NCI-H1930 (cell line): ENCODE data around the gene MYT1.
"Not testable (repeated sequence)": the region's sequence is repeated elsewhere in the genome, so short reads cannot be mapped to it uniquely, and the experiment has no call there.

ENCODE experiments used
- DNase-seq, 2 experiments: peaks; one replicate each; lab custom pipeline; 2025; lab: John Stamatoyannopoulos, UW

The MYT1 gene

DNA sequence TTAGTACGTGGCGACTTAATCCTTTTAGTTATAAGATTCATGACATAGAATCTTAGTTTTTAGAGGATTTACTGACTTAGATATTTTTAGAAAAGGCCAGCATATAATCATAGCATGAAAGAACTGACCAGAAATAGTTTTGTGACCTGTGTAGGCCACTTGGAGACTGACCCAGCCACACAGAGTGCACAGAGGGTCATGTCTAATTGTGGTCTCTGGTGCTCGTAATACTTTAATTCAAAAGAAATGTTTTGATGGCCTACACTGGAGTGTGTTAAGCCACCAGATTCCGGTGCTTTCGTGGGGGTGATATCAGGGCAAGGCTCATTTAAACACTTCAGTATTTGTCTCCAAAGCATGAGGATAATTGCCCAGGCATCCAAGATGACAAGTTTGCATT is 102.7 kb downstream of the MYT1 start:
- no peak for DNase-seq

DNA sequence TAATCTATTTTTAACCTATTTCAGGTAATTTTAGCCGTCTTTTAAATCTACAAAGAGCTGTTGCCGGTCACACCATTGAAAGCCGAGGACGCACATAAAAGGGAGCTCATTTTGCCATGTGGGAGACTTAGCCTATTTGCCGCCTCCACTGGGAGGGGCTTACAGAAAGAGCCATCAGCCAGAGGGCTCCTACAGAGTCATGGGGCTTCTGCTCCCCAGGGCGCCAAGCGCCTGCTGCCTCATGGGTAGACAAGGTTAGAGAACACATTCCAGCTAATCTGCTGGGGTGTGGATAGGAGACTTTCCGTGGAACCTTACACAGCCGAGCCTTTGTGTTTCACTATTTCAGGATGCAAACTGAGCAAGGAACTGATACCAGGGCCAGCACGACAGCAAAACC is 103.9 kb downstream of the MYT1 start:
- DNase-seq: no peak

DNA sequence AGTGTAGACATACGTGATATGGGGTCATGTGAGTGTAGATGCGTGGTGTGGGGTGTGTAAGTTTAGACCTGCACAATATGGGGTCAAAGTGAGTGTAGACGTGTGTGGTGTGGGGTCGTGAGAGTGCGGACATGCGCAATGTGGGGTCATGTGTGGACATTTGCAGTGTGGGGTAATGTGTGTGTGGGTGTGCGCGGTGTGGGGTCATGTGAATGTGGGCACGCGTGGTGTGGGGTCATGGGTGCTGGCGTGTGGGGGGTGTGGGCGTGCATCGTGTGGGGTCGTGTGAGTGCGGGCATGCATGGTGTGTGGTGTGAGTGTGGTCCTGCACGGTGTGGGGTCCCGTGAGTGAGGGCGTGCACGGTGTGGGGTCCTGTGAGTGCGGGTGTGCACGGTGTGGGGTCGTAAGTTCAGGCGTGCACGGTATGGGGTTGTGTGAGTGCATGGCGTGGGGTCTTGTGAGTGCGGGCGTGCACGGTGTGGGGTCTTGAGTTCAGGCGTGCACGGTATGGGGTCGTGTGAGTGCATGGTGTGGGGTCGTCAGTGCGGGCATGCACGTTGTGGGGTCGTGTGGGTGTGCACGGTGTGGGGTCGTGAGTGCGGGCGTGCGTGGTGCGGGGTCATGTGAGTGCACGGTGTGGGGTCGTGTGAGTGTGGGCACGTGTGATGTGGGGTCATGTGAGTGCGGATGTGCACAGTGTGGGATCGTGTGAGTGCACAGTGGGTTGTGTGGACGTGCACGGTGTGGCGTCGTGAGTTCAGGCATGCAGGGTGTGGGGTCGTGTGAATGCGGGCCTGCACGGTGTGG is 105.6 kb downstream of the MYT1 start:
- DNase-seq: no peak

DNA sequence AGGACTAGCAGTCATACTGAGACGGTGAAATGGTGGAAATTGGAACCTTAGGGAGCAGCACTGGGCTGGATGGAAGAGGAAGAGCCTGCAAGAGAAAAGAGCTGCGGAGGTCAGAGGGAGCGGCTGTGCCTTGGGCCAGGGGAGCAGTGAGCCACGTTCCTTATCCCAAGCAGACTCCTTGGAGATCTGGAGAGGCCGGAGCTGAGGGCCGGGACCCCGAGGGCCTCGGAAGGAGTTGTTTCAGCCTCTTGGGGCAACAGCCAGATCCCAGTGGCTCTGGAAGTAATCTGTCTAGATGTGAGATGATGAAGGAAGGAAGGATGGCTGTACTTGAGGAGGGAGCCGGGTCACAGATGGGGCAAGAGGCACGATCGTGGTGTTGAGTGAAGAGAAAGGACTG is 107.4 kb downstream of the MYT1 start:
- DNase-seq: no peak

DNA sequence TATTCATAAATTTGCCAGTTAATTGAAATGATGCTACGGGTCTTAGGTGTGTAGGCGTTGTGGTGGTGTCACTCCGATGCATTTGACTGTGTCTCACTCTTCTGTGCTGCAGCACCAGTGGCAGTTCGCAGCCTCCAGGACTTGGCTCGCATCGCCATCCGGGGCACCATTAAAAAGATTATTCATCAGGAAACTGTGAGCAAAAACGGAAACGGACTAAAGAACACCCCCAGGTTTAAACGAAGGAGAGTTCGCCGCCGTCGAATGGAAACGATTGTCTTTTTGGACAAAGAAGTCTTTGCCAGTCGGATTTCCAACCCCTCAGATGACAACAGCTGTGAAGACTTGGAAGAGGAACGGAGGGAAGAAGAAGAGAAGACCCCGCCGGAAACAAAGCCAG is 108.9 kb downstream of the MYT1 start:
- DNase-seq: no peak

DNA sequence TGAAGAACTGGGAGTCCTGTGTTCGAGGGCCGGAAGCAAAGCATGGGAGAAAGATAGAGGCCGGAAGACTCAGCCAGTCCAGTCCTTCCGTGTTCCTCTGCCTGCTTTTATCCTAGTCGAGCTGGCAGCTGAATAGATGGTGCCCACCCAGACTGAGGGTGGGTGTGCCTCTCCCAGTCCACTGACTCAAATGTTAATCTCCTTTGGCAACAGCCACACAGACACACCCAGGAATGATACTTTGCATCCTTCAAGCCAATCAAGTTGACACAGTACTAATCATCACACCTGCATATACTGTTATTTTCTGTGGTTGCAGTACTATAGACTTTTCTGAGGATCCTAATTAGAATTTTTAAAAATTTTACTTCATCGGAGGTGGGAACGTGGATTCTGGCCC is 112.6 kb downstream of the MYT1 start:
- DNase-seq: no peak

DNA sequence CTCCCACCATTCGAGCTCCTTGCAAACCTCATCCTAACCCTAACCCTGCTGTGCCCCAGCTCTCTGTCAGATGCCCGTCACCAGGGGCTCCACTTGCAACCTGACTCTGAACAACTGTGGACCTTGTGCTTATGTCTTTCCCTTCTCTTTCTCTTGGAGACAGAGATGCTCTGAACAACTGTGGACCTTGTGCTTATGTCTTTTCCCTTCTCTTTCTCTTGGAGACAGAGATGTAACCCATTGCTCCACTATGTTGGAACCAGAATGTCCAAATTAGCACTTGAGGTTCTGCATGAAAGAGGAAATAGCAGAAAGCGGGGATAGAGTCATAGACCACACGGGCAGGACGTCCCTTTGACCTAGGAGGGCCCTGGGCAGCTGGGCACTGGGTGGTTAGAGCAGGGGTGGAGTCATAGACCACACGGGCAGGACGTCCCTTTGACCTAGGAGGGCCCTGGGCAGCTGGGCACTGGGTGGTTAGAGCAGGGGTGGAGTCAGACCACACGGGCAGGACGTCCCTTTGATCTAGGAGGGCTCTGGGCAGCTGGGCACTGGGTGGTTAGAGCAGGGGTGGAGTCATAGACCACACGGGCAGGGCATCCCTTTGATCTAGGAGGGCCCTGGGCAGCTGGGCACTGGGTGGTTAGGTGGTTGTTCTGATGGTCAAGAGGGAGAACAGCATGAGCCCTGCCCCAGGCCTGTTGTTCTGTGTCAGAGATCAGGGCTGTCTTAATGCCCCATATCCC is 113.5 kb downstream of the MYT1 start:
- no peak for DNase-seq

DNA sequence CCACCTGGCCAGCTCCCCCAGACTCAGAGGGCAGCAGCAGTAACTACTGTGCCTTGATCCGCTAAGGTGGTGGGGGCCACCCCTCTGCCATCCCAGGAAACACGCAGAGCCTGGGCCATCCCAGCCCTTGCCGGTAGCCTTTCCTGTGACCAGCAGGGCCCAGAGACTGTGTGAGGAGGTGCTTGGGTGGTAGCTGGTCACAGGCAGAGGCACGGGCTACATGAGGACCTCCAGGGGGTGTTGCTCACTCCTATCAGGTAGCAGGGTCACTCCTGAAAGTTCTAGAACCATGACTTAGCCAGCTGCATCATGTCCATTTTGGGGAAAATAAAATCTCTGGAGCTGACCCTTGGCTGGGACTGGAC is 114.0 kb downstream of the MYT1 start:
- no peak for DNase-seq

DNA sequence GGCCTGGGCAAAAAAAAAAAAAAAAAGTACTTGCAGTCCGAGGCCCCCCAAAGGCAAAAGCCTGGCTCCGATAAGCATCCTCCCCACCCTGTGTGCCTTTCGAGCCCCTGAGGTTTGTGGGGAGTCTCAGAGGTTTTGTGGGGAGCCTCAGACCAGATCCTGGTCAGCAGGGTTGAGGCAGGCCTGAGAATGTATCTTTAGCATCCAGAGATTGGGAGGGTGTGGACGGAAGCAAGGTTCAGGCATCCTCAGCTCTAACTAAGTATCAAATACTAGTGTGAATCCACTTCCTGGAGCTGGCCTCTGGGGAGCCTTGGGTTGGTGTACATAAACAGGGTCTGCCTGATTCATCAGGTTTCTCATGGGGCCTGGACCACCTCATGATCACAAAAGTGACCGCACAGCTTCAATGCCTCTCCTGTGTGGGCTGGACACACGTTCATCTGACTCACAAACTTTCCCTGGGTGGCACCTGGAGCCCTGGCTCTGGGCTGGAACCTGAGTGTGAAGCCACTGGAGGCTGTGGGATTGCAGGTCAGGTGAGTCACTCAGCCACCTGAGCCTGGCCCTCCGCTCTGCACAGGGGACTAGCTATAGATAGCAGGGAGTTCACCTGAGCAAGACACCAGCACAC is 115.7 kb downstream of the MYT1 start:
- DNase-seq: no peak

DNA sequence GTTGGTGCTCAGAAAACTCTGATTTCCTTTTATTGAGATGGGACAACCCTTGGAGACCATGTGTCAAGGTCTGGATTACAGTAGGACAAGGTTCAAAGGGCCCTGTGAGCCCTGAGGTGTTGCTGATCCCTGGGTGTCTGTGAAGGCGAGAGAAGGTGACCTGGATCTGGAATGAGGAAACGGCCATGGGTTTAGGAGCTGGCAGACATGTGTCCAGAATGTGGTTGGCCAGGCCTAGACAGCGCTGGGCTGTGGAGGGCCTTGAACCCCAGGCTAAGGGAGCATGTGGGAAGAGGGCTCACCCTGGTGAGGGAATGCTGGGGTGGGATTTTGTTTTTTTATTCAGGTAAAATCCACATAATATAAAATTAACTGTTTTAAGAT is 116.2 kb downstream of the MYT1 start:
- no peak for DNase-seq

DNA sequence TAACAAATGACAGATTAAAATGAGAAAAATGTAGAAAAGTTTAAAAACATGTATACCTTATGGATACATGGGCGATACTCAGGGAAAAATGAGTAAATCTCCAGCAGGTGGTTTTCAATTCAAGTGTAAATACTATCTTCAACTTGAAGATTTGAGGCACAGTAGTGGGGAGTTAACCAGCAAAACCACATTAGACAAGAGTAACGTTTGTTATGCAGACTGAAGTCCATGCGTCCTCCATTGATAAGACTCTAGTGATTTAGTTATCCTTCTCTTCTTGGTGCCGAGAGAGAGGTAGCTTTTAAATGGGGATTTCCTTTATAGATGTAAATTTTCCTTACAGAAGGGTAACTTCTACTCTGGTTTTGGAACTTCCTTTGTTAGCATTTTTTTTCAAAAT is 119.4 kb downstream of the MYT1 start:
- DNase-seq: no peak

DNA sequence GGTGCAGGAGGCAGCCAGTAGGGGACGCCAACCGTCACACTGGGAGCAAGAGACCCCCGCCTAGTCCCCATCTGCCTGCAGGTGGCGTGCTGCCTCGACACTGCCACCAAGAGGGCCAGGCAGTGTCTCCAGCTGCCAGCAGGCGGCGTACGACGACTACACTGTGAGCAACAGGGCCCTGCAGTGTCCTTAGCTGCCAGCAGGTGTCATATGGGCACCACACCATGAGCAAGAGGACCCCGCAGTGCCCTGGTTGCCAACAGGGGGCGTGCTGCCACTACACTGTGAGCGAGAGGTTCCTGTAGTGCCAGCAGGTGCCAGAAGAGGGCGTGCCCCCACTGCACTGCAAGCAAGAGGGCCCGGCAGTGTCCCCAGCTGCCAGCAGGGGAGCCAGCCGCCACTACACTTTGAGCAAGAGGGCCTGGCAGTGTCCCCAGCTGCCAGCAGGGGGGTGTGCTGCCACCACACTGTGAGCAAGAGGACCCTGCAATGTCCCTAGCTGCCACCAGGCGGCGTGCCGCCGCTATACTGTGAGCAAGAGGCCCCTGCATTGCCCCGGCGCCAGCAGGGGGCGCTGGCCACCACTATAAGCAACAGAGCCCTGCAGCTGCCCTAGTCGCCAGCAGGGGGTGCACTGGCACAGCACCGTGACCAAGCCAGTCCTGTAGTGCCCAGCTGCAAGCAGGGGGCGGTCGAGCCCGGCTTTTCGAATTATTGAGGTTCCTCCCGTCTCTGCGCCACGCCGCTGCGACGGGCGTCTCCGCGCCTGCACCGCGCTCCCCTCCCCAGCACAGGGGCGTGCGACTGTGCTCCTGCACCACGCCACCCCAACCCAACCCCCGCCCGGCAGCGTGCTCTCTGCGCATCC is 121.6 kb downstream of the MYT1 start:
- peak; percentile 77 to 81 for DNase-seq

DNA sequence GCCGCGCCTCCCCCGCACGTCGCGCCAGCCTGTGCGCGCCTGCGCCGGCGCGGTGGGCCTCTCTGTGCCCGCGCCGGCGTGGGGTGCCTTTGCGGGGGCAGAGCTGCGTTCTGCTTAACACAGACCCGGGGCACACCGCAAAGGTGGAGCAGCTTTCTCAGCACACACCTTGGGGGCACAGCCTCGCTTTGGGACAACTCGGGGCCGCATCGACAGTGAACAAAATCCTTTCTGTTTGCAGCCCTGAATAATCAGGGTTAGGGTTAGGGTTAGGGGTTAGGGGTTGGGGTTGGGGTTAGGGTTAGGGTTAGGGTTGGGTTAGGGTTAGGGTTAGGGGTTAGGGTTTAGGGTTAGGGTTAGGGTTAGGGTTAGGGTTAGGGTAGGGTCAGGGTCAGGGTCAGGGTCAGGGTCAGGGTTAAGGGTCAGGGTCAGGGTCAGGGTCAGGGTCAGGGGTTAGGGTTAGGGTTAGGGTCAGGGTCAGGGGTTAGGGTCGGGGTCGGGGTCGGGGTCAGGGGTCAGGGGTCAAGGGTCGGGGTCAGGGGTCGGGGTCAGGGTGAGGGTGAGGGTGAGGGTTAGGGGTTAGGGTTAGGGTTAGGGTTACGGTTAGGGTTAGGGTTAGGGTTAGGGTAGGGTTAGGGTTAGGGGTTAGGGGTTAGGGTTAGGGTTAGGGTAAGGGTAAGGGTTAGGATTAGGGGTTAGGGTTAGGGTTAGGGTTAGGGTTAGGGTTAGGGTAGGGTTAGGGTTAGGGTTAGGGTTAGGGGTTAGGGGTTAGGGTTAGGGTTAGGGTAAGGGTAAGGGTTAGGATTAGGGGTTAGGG is 122.4 kb downstream of the MYT1 start:
- not testable (repeated sequence) for DNase-seq

DNA sequence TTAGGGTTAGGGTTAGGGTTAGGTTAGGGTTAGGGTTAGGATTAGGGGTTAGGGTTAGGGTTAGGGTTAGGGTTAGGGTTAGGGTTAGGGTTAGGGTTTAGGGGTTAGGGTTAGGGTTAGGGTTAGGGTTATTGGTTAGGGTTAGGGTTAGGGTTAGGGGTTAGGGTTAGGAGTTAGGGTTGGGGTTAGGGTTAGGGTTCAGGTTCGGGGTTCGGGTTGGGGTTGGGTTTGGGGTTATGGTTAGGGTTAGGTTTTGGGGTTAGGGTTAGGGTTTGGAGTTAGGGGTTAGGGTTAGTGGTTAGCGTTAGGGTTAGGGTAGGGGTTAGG is 123.0 kb downstream of the MYT1 start:
- not testable (repeated sequence) for DNase-seq
